Stimulated activated naive CD8-positive, alpha-beta T cell treated with anti-CD3 and anti-CD28 coated beads, Interleukin-15, Interleukin-2, amounts not matched to agents 100 ng/mL and 50 ng/mL, for 24 hours (primary cell): Measurements from ENCODE around the gene PRKCE.

Experiments used
- H3K27ac Mint-ChIP-seq: one replicate; pipeline ENCODE4 v1.8.0; 2021; ENCODE audit warnings: mild to moderate bottlenecking, mixed read lengths
- H3K27me3 Mint-ChIP-seq: one replicate; pipeline ENCODE4 v1.8.0; 2021; ENCODE audit warnings: mixed read lengths
- H3K36me3 Mint-ChIP-seq: one replicate; pipeline ENCODE4 v1.8.0; 2021; ENCODE audit warnings: low read depth, mixed read lengths
- H3K4me1 Mint-ChIP-seq: one replicate; pipeline ENCODE4 v1.8.0; 2021; ENCODE audit warnings: low read depth, mixed read lengths
- H3K4me3 Mint-ChIP-seq: one replicate; pipeline ENCODE4 v1.8.0; 2021; ENCODE audit warnings: mild to moderate bottlenecking, mixed read lengths
- H3K9me3 Mint-ChIP-seq: one replicate; pipeline ENCODE4 v1.8.0; 2021; ENCODE audit warnings: mixed read lengths

The PRKCE gene

DNA sequence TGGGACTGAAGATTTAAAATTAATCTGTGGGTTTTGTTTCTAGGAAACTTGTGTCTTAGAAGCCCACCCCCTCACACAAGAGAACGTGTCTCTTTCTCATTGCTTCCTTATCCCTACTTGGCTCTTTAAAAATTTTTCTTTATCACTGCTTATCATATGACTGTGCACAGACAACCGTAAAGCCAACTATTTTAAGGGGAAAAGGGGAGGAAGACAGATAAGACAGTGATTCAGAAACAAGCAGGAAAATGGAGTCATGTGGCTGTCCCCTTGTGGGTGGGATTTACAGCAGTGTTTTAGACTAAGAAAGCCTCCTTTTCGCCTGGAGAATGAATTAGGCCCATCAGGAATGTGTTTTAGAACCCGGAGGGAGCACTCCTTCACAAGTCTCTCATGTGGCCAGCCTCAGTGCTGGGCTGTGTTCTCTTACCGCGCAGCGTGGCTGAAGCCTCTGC lies 17.6 kb downstream of the PRKCE start:
- H3K4me3 Mint-ChIP-seq: no peak overlapping the region
- peaks cover 5% of the 10 kb centered on the region for H3K36me3 Mint-ChIP-seq
- H3K27me3 Mint-ChIP-seq: no peaks in the 10 kb centered on the region
- peaks cover 4% of the 10 kb centered on the region for H3K9me3 Mint-ChIP-seq
- H3K27ac Mint-ChIP-seq: no peak overlapping the region
- peaks cover 8% of the 10 kb centered on the region for H3K4me1 Mint-ChIP-seq

DNA sequence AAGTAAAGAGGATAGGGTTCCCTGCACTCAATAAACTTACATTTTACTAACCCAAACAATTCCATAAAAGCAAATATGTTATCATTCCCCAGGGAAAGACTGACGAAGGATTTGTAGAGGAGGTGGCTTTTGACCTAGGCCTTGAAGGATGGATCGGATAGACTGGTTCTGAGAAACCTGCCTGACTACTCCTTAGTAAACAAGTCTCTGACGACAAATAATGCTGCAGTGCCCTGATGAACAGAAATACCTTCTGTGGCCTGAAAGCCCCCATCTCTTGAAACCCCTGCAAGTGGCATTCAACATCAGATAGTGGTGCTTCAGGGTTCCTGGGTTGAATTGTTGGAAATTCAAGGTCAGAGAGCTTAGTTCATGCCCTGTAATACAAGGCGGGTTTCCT lies 19.2 kb downstream of the PRKCE start:
- Mint-ChIP-seq H3K4me3 (no peak overlapping the region), H3K27me3 (no peaks in the 10 kb centered on the region), H3K9me3 (peaks cover 4% of the 10 kb centered on the region), H3K36me3 (peaks cover 5% of the 10 kb centered on the region), H3K27ac (no peak overlapping the region), H3K4me1 (peaks cover 13% of the 10 kb centered on the region)

DNA sequence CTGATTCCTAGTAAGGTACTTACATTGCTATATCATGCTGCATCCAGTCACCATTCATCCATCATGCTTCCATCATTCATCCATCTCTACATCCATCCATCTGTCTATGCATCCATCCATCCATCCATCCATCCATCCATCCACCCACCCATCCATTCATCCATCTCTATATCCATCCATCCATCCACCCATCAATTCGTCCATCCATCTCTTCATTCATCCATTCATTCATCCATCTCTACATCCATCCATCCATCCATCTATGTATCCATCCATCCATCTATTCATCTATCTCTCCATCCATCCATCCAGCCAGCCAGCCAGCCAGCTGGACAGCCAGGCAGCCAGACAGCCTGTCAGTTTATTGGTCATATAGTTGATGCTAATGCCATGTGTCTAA lies 20.7 kb downstream of the PRKCE start:
- peaks cover 4% of the 10 kb centered on the region for H3K9me3 Mint-ChIP-seq
- peaks cover 13% of the 10 kb centered on the region for H3K4me1 Mint-ChIP-seq
- H3K36me3 Mint-ChIP-seq: peaks cover 5% of the 10 kb centered on the region
- no peak overlapping the region for H3K27ac Mint-ChIP-seq
- H3K27me3 Mint-ChIP-seq: no peaks in the 10 kb centered on the region
- no peak overlapping the region for H3K4me3 Mint-ChIP-seq

- Mint-ChIP-seq H3K36me3 (peaks cover 5% of the 10 kb centered on the region), H3K9me3 (peaks cover 4% of the 10 kb centered on the region), H3K27me3 (no peaks in the 10 kb centered on the region), H3K27ac (no peak overlapping the region), H3K4me3 (no peak overlapping the region), H3K4me1 (peaks cover 6% of the 10 kb centered on the region)
Measured at GRCh38 chr2:45674035-45674816, 22.8 kb downstream of the PRKCE start.

- Mint-ChIP-seq H3K4me1 (peaks cover 5% of the 10 kb centered on the region), H3K36me3 (peaks cover 5% of the 10 kb centered on the region), H3K27ac (no peak overlapping the region), H3K27me3 (no peaks in the 10 kb centered on the region), H3K9me3 (peaks cover 4% of the 10 kb centered on the region), H3K4me3 (no peak overlapping the region)
Measured at GRCh38 chr2:45675263-45675812, 23.9 kb downstream of the PRKCE start.

- Mint-ChIP-seq H3K27me3 (no peaks in the 10 kb centered on the region), H3K9me3 (peaks cover 4% of the 10 kb centered on the region), H3K4me3 (no peak overlapping the region), H3K4me1 (peaks cover 5% of the 10 kb centered on the region), H3K36me3 (peaks cover 5% of the 10 kb centered on the region), H3K27ac (no peak overlapping the region)
Measured at GRCh38 chr2:45676088-45676487, 24.6 kb downstream of the PRKCE start.

DNA sequence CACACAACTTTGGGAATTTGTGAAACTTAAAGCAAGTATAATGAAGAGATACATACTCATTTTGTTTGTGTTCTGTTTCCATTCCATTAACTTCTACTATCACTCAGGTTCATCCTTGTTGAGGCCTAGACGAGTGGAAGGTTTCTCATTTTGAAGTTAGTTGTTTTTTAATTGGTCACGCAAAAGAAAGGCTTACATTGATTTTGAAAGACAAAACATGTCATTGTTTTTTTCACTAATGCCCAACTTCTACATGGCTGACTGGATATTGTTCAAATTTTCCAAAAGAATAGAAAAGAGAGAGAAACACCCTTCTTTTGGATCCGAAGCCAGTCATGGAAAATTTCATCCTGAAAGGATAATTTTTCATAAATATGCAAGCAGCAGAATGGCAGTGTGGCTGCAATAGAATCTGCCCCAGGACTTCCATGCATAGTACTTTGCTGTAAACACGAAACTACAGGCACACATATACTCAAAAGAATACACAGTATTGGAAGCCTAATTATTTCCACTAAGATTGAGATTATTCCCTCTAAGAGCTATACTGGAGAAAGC lies 27.4 kb downstream of the PRKCE start:
- Mint-ChIP-seq H3K9me3 (no peaks in the 10 kb centered on the region), H3K27me3 (no peaks in the 10 kb centered on the region), H3K4me1 (peaks cover 8% of the 10 kb centered on the region), H3K4me3 (no peak overlapping the region), H3K27ac (no peak overlapping the region), H3K36me3 (no peaks in the 10 kb centered on the region)

DNA sequence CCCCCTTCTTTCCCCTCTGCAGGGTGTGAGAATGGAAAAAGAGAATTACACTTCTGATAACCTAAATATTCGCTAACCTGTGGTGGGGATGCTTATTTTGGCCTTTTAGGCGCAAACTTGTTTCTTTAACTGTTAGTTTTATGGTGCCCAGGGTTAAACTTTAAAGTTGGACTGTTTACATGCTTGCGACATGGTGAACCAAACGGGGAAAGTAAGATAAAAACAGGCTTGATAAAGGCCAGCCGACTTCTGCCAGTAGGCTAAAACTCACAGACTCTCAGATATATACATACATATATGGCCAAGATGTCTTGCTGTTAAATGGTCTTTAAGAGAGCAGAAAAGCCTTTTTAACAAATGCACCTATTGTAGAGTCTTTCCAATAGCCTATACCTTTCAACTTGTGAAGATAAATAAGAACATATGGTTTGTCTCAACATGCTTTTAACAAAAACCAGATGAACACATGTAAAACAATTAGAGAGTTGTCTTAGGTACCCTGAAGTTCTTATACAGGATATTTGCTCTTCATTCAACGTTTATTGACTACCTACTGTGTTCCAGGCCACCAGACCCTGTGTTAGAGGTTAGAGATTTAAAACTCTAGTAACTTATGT lies 29.0 kb downstream of the PRKCE start:
- no peak overlapping the region for H3K27ac Mint-ChIP-seq
- no peaks in the 10 kb centered on the region for H3K36me3 Mint-ChIP-seq
- H3K4me3 Mint-ChIP-seq: no peak overlapping the region
- no peaks in the 10 kb centered on the region for H3K9me3 Mint-ChIP-seq
- peaks cover 3% of the 10 kb centered on the region for H3K4me1 Mint-ChIP-seq
- H3K27me3 Mint-ChIP-seq: no peaks in the 10 kb centered on the region

DNA sequence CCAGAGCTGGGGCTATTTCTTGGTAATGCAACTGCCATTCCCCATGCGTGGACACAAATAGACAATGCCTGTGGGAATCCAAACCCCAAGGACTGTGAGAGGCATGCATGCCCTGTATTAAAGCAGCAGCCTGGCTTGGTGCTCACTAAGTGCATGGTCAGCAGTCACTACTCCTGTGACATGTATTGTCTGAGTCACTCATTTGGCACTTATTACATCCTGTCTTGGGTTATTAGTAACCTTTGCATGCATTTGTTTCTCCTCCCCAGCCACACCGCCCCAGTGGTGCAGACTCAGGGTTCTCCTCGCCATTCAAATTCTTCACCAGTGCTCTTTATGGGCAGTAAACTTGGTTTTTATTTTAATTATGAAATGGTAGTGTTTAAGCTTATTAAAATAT lies 30.2 kb downstream of the PRKCE start:
- Mint-ChIP-seq H3K4me1 (peaks cover 3% of the 10 kb centered on the region), H3K4me3 (no peak overlapping the region), H3K27me3 (no peaks in the 10 kb centered on the region), H3K9me3 (no peaks in the 10 kb centered on the region), H3K36me3 (no peaks in the 10 kb centered on the region), H3K27ac (no peak overlapping the region)

- Mint-ChIP-seq H3K4me3 (no peak overlapping the region), H3K4me1 (peaks cover 3% of the 10 kb centered on the region), H3K27me3 (no peaks in the 10 kb centered on the region), H3K27ac (no peak overlapping the region), H3K36me3 (no peaks in the 10 kb centered on the region), H3K9me3 (no peaks in the 10 kb centered on the region)
Measured at GRCh38 chr2:45683292-45683691, 31.8 kb downstream of the PRKCE start.

DNA sequence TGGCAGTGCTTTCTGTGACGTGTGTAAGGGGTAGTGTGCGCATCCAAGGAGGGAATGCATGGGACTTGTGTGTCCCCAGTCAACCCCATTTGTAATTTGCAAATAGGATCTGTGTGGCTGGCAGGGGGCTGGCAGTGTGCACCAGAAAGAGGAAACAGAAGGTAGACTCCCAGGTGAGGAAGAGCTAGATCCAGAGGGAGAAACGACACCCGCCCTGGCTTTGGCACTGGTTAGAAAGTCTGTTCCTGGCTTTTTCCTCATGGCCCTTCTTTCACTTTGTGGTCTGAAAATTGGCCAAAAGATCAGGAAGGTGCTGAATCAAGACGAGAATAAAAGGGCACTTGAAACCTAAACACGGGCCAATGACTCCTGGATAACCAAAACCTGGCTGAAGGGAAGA lies 33.3 kb downstream of the PRKCE start:
- Mint-ChIP-seq H3K4me3 (no peak overlapping the region), H3K36me3 (no peaks in the 10 kb centered on the region), H3K4me1 (peaks cover 4% of the 10 kb centered on the region), H3K27me3 (no peaks in the 10 kb centered on the region), H3K27ac (no peak overlapping the region), H3K9me3 (no peaks in the 10 kb centered on the region)

- H3K9me3 Mint-ChIP-seq: no peaks in the 10 kb centered on the region
Measured at GRCh38 chr2:45685260-45685659, 33.8 kb downstream of the PRKCE start.

GRCh38 chr2:45687964-45688363 lies 36.5 kb downstream of the PRKCE start:
- no peaks in the 10 kb centered on the region for H3K9me3 Mint-ChIP-seq
- H3K27ac Mint-ChIP-seq: no peak overlapping the region
- no peaks in the 10 kb centered on the region for H3K27me3 Mint-ChIP-seq
- peaks cover 21% of the 10 kb centered on the region for H3K4me1 Mint-ChIP-seq
- no peaks in the 10 kb centered on the region for H3K36me3 Mint-ChIP-seq
- no peak overlapping the region for H3K4me3 Mint-ChIP-seq

More at GRCh38 chr2:45685260-45685659, 33.8 kb downstream of the PRKCE start:
- Mint-ChIP-seq H3K27me3 (no peaks in the 10 kb centered on the region), H3K36me3 (no peaks in the 10 kb centered on the region), H3K4me3 (no peak overlapping the region), H3K4me1 (peaks cover 9% of the 10 kb centered on the region), H3K27ac (no peak overlapping the region)

GRCh38 chr2:45688479-45689298 lies 37.2 kb downstream of the PRKCE start:
- H3K9me3 Mint-ChIP-seq: no peaks in the 10 kb centered on the region
- no peaks in the 10 kb centered on the region for H3K36me3 Mint-ChIP-seq
- H3K4me1 Mint-ChIP-seq: peaks cover 21% of the 10 kb centered on the region
- H3K27me3 Mint-ChIP-seq: no peaks in the 10 kb centered on the region
- H3K27ac Mint-ChIP-seq: no peak overlapping the region
- no peak overlapping the region for H3K4me3 Mint-ChIP-seq
